ENCODE measurements around the gene ZIC5. TPM values are rescaled to one million over a fixed set of nuclear protein-coding genes. Genes with fewer than 3 reads are reported as not detected.

The ZIC5 gene
- total RNA-seq, 1 experiment from 2014 or later, result 5.2 TPM

GRCh38 chr13:99990126-99990977 lies 18.8 kb upstream of the ZIC5 start:
- DNase-seq (ENCODE audit: low read depth, low spot score), result no peak

More at GRCh38 chr13:99990126-99990977, 18.8 kb upstream of the ZIC5 start:
- H3K27me3 ChIP-seq (ENCODE audit: control insufficient read depth, insufficient read depth, low read length), result no peaks in the 10 kb centered on the region
- no peaks in the 10 kb centered on the region for H3K36me3 ChIP-seq (ENCODE audit: control insufficient read depth, insufficient read depth, low read length)
- BruUV-seq (replicated peaks), result no TSS peak
- ATAC-seq, result no peak
- TF ChIP-seq CTCF (IDR thresholded peaks at IDR 0.05) (no peak), POLR2AphosphoS5 (IDR thresholded peaks at IDR 0.05; ENCODE audit: low read depth, low read length) (no peak), TCF7L2 (IDR thresholded peaks at IDR 0.05; ENCODE audit: low read depth, low read length) (no peak), SIN3A (IDR thresholded peaks at IDR 0.05; ENCODE audit: borderline replicate concordance, insufficient read depth, low read depth, low read length) (no peak), REST (IDR thresholded peaks at IDR 0.05; ENCODE audit: insufficient read depth in 1 of 2, low read depth in 2 of 2, low read length in 1 of 2) (no peak)
- no peaks in the 10 kb centered on the region for H3K9me3 ChIP-seq (ENCODE audit: control insufficient read depth, insufficient read depth, low read depth, low read length)
- H3K4me1 ChIP-seq (ENCODE audit: control insufficient read depth, insufficient read depth, low read length), result peaks cover 35% of the 10 kb centered on the region
- intact Hi-C loops (cut with micrococcal nuclease; ENCODE audit: unreplicated experiment), result no loop called here
- H3K27ac ChIP-seq (ENCODE audit: low read length), result peak overlapping the region; percentile 35; the same call in 1 of the 2 replicates
- ChIA-PET POLR2A (interaction anchor here (0.5 kb wide), 1 partner anchor 43 kb away, joined by 14 read pairs; no protein-coding TSS in a partner anchor), CTCF (no interaction called here)
- H3K4me3 ChIP-seq (ENCODE audit: low read depth in 2 of 2, low read length in 2 of 2), result no peak overlapping the region
- in situ Hi-C loops (cut with HindIII; ENCODE audit: low pct_unique_long_range_greater_than_20kb, low sequenced_read_pairs), result no loop called here
